ENCODE measurements around the gene TRPM2.

The TRPM2 gene

DNA sequence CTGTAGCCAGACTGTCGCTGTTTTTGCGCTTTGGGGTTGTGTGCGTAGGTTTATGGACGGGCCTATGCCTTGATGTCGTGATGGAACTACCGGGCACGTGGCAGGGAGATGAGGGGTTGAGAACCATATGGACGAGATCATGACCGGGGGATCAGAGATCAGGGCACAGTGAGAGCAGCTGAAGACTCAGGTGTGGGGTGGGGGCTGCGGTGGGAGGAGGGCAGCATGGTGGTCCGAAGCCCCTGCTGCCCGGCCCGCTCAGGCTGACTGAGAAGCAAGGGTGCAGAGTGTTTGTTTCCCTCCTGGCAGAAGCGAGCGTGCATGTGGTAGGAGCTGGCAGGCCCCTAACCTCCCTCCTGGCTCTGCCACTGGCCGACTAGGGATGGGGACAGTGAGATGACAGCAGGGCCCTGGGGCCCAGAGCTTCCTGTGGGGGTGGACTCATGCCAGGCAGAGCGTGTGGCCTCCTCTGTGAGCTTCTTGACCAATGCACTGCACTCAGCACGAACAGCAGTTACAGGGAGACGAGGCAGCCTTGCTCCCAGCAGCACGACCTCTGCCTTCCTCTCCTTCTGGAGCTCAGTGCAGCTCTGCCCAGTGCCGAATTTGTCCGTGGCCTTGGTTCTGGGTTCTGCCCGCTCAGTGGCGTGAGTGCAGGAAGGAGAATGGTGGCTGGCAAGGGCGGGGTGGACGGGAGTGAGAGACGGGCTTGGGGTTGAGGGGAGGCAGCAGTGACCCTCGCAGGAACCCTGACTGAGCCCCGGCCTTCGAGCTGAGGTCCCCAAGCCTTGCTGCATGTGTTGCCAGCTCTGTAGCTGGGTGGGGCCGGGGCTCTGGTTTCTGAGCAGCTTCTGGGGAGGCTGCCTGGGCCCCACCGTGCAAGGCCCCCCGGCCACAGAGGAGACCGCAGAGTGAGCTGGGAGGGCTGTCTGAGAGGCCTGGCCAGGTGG is 79.7 kb downstream of the TRPM2 start:
- ATAC-seq (ENCODE audit: insufficient read depth, low read depth) (no peak; the same call in 2 of the 3 replicates), DNase-seq (no peak)
- Histone ChIP-seq H3K27me3 (ENCODE audit: insufficient read depth, low read length, poor library complexity) (no peaks in the 10 kb centered on the region), H4K20me1 (ENCODE audit: insufficient read depth, low read length) (no peaks in the 10 kb centered on the region; the same call in 1 of the 2 replicates), H3K79me2 (ENCODE audit: insufficient read depth, low read length) (no peaks in the 10 kb centered on the region), H3K9me3 (ENCODE audit: insufficient read depth, low read length, severe bottlenecking) (no peaks in the 10 kb centered on the region), H3K27ac (ENCODE audit: low read length) (no peak overlapping the region), H3K4me1 (ENCODE audit: insufficient read depth, low read length) (no peaks in the 10 kb centered on the region), H3K9ac (ENCODE audit: low read depth, low read length) (no peak overlapping the region), H2AFZ (ENCODE audit: low read depth, low read length) (no peak overlapping the region), H3K4me2 (ENCODE audit: insufficient read depth, low read length) (no peak overlapping the region), H3K36me3 (ENCODE audit: insufficient read depth, low read length) (no peaks in the 10 kb centered on the region), H3K4me3 (ENCODE audit: low read depth in 1 of 2, low read length in 2 of 2) (no peak overlapping the region)
- TF ChIP-seq, protein P1, sequence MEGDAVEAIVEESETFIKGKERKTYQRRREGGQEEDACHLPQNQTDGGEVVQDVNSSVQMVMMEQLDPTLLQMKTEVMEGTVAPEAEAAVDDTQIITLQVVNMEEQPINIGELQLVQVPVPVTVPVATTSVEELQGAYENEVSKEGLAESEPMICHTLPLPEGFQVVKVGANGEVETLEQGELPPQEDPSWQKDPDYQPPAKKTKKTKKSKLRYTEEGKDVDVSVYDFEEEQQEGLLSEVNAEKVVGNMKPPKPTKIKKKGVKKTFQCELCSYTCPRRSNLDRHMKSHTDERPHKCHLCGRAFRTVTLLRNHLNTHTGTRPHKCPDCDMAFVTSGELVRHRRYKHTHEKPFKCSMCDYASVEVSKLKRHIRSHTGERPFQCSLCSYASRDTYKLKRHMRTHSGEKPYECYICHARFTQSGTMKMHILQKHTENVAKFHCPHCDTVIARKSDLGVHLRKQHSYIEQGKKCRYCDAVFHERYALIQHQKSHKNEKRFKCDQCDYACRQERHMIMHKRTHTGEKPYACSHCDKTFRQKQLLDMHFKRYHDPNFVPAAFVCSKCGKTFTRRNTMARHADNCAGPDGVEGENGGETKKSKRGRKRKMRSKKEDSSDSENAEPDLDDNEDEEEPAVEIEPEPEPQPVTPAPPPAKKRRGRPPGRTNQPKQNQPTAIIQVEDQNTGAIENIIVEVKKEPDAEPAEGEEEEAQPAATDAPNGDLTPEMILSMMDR (IDR thresholded peaks at IDR 0.05; ENCODE audit: borderline replicate concordance, extremely low read depth, low read length, poor library complexity, severe bottlenecking), result no peak
- TF ChIP-seq EZH2 (IDR thresholded peaks at IDR 0.05; ENCODE audit: borderline replicate concordance, low read depth, low read length, severe bottlenecking), result no peak

DNA sequence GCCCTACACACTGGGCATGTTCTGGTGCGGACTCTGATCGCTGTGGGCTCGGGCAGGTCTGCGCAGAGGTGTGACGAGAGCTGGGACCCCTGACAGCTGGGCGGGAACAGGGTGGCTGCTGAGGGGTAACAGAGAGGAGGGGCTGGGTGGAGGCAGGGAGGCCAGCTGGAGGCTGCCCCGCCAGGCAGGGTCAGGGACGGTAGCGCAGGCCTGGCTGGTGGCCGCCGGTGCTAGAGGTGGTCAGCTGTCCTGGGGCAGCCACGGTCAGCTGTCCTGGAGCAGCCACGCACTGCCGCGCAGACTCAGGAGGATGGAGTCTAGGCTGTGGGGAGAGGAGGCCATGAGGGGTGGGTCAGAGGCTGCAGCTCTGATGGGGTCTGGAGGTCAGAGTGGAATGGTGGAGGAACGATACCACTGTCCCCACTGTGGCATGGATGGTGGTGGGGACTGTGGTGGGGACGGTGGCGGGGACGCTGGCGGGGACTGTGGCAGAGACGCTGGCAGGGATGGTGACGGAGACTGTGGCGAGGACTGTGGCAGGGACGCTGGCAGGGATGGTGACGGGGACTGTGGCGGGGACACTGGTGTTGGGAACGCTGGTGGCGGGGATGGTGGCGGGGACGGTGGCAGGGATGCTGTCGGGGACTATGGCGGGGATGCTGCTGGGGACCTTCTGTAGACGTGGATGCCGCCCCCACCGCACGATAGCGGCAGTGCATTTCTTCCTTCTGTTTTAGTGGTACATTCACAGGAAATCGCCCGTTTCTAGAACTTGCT is 80.6 kb downstream of the TRPM2 start:
- Histone ChIP-seq H2AFZ (ENCODE audit: low read depth, low read length) (no peak overlapping the region), H3K9ac (ENCODE audit: low read depth, low read length) (no peak overlapping the region), H3K4me1 (ENCODE audit: insufficient read depth, low read length) (no peaks in the 10 kb centered on the region), H3K27me3 (ENCODE audit: insufficient read depth, low read length, poor library complexity) (no peaks in the 10 kb centered on the region), H3K4me2 (ENCODE audit: insufficient read depth, low read length) (no peak overlapping the region), H3K79me2 (ENCODE audit: insufficient read depth, low read length) (no peaks in the 10 kb centered on the region), H4K20me1 (ENCODE audit: insufficient read depth, low read length) (no peaks in the 10 kb centered on the region; the same call in 1 of the 2 replicates), H3K4me3 (ENCODE audit: low read depth in 1 of 2, low read length in 2 of 2) (no peak overlapping the region), H3K9me3 (ENCODE audit: insufficient read depth, low read length, severe bottlenecking) (no peaks in the 10 kb centered on the region), H3K27ac (ENCODE audit: low read length) (no peak overlapping the region), H3K36me3 (ENCODE audit: insufficient read depth, low read length) (no peaks in the 10 kb centered on the region)
- no peak for ATAC-seq (ENCODE audit: insufficient read depth, low read depth)
- DNase-seq, result no peak
- no peak for TF ChIP-seq EZH2 (IDR thresholded peaks at IDR 0.05; ENCODE audit: borderline replicate concordance, low read depth, low read length, severe bottlenecking)
- TF ChIP-seq, protein P1 (IDR thresholded peaks at IDR 0.05; ENCODE audit: borderline replicate concordance, extremely low read depth, low read length, poor library complexity, severe bottlenecking), result no peak

DNA sequence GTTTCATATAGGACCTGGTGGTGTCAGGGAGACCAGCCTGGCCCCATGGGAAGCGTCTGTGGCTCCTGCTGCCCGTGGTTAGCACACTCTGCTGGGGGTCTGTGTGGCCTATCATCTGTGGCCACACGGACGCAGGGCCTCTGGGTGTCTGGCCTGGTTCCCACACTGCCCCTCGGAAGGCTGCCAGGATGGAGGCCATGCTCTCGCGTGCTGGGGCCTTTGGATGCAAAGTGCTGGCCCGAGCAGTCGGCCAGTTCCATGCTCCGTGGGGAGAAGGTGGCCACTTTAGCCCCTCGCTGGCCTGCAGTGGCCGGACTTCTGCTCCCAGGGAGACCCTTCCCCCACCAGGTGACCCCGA is 81.1 kb downstream of the TRPM2 start:
- DNase-seq (no peak), ATAC-seq (ENCODE audit: insufficient read depth, low read depth) (no peak)
- no peak overlapping the region for H3K27ac ChIP-seq (ENCODE audit: low read length)
- H3K79me2 ChIP-seq (ENCODE audit: insufficient read depth, low read length), result no peaks in the 10 kb centered on the region
- H3K4me1 ChIP-seq (ENCODE audit: insufficient read depth, low read length), result no peaks in the 10 kb centered on the region
- H3K36me3 ChIP-seq (ENCODE audit: insufficient read depth, low read length), result no peaks in the 10 kb centered on the region
- H3K9ac ChIP-seq (ENCODE audit: low read depth, low read length), result no peak overlapping the region
- H4K20me1 ChIP-seq (ENCODE audit: insufficient read depth, low read length), result no peaks in the 10 kb centered on the region; the same call in 1 of the 2 replicates
- H3K4me2 ChIP-seq (ENCODE audit: insufficient read depth, low read length), result no peak overlapping the region
- H3K4me3 ChIP-seq (ENCODE audit: low read depth in 1 of 2, low read length in 2 of 2), result no peak overlapping the region
- H2AFZ ChIP-seq (ENCODE audit: low read depth, low read length), result no peak overlapping the region
- H3K9me3 ChIP-seq (ENCODE audit: insufficient read depth, low read length, severe bottlenecking), result no peaks in the 10 kb centered on the region
- no peaks in the 10 kb centered on the region for H3K27me3 ChIP-seq (ENCODE audit: insufficient read depth, low read length, poor library complexity)
- no peak for TF ChIP-seq EZH2 (IDR thresholded peaks at IDR 0.05; ENCODE audit: borderline replicate concordance, low read depth, low read length, severe bottlenecking)
- TF ChIP-seq, protein P1 (IDR thresholded peaks at IDR 0.05; ENCODE audit: borderline replicate concordance, extremely low read depth, low read length, poor library complexity, severe bottlenecking), result no peak

All from DND-41 (cell line).